Measurements from ENCODE around the gene WNT8A. TPM values are rescaled to one million over a fixed set of nuclear protein-coding genes. Genes with fewer than 3 reads are reported as not detected.
"Not testable (repeated sequence)": the region's sequence is repeated elsewhere in the genome, so short reads cannot be mapped to it uniquely, and the experiment has no call there.

WNT8A gene
- total RNA-seq, 2 experiments from 2014 or later: not detected

DNA sequence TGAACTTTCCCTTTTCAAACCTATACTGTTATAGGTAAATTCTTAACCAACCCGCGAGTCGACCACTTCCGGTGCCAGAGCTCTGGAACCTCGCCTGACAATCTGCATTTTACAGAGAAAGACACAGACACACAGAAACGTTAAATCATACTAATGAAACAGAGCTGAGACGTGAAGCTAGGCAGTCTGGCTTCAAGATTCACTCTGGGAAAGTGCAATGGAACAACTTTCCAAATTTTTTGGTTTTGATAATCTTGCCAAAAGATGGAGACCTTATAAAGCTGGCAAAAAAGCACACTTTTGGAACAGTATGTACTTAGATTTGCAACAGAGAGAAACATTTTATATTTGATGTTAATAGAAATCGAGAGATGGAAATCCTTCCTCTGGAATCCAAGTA is 15.9 kb upstream of the WNT8A start:
- Mint-ChIP-seq H3K9me3 (no peaks in the 10 kb centered on the region), H3K4me3 (no peak overlapping the region), H3K27me3 (peaks cover 3% of the 10 kb centered on the region), H3K27ac (no peak overlapping the region), H3K36me3 (ENCODE audit: low read depth) (no peaks in the 10 kb centered on the region), H3K4me1 (ENCODE audit: low read depth) (peaks cover 6% of the 10 kb centered on the region)
- TF ChIP-seq CTCF (IDR thresholded peaks at IDR 0.05): no peak
- Histone ChIP-seq H3K27ac (ENCODE audit: low read depth in 1 of 2, low read length in 2 of 2) (no peak overlapping the region), H3K4me3 (ENCODE audit: low read length) (no peak overlapping the region), H3K36me3 (ENCODE audit: insufficient read depth, low read length) (no peaks in the 10 kb centered on the region), H3K27me3 (ENCODE audit: control insufficient read depth in 1 of 2, insufficient read depth in 2 of 2, low read length in 2 of 2) (no peaks in the 10 kb centered on the region), H3K9me3 (ENCODE audit: control insufficient read depth in 1 of 2, insufficient read depth in 1 of 2, low read length in 2 of 2) (no peaks in the 10 kb centered on the region), H3K4me1 (ENCODE audit: insufficient read depth, low read length) (no peaks in the 10 kb centered on the region)
- DNase-seq: no peak
- intact Hi-C loops (cut with DNase I, micrococcal nuclease): loop anchor here (1.0 to 5.0 kb wide), 6 partner anchors 31 to 439 kb away; no protein-coding TSS in a partner anchor
- ChIA-PET POLR2A (interaction anchor here (0.8 kb wide), 1 partner anchor 65 kb away, joined by 3 read pairs; no protein-coding TSS in a partner anchor), CTCF (interaction anchor here (0.7 to 3.3 kb wide), 7 partner anchors 9 to 438 kb away, joined by 3 to 18 read pairs (median 5); no protein-coding TSS in a partner anchor)
- no peak for ATAC-seq (ENCODE audit: poor library complexity)

DNA sequence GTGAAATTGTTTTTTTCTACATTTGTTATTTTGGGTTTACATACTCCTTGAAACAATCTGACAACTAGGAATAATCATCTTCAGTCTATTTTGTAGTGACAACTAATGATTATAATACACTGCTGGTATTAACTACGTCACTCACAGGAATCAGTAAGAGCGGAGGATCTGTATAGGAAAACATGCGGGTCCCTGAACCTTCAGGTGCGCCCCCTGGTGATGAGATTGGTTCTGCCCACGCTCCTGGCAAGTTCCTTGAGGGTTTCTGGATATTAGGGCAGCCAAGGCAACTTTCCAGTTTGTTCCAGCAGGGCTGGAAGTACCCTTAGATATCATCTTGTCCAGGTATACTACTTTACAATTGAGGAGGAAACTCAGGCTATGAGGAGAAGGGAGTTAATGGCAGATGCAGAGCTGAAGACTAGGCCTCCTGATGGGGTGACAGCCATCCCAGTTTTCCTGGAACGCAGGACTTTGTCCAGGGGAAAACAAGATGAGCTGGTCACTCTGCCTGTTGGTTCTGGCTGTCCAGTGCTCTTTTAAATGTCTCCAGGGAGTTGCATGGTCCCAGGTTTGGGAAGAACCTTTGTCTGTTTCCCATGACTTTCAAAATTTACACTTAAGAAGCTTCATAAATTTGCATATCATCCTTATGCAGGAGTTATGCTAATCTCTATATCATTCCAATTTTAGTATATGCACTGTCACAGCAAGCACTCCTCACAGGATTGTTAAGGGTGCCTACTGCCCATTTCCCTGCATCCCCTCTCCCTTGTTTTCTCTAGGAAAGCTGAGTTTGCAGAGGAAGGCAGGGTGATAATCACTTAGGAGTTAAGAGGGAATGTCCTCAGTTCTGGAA is 14.9 kb upstream of the WNT8A start:
- H3K4me3 ChIP-seq (ENCODE audit: low read length): no peak overlapping the region
- TF ChIP-seq CTCF (IDR thresholded peaks at IDR 0.05): peak; percentile 83
- H3K27me3 ChIP-seq (ENCODE audit: control insufficient read depth in 1 of 2, insufficient read depth in 2 of 2, low read length in 2 of 2): no peaks in the 10 kb centered on the region
- H3K27ac ChIP-seq (ENCODE audit: low read depth in 1 of 2, low read length in 2 of 2): no peak overlapping the region
- H3K36me3 Mint-ChIP-seq (ENCODE audit: low read depth): no peaks in the 10 kb centered on the region
- H3K4me1 ChIP-seq (ENCODE audit: insufficient read depth, low read length): no peaks in the 10 kb centered on the region
- ATAC-seq (ENCODE audit: poor library complexity) (peak; percentile 72), DNase-seq (peak; percentile 51 to 83 (median 64))
- peaks cover 6% of the 10 kb centered on the region for H3K4me1 Mint-ChIP-seq (ENCODE audit: low read depth)
- POLR2A ChIA-PET: interaction anchor here (1.1 kb wide), 1 partner anchor 36 kb away, joined by 4 read pairs; the partner anchor contains the start of gene FAM13B
- H3K9me3 Mint-ChIP-seq: no peaks in the 10 kb centered on the region
- intact Hi-C loops (cut with DNase I, micrococcal nuclease): loop anchor here (1.0 to 5.0 kb wide), 6 partner anchors 32 to 440 kb away; no protein-coding TSS in a partner anchor
- peaks cover 3% of the 10 kb centered on the region for H3K27me3 Mint-ChIP-seq
- no peaks in the 10 kb centered on the region for H3K36me3 ChIP-seq (ENCODE audit: insufficient read depth, low read length)
- H3K9me3 ChIP-seq (ENCODE audit: control insufficient read depth in 1 of 2, insufficient read depth in 1 of 2, low read length in 2 of 2): no peaks in the 10 kb centered on the region
- H3K27ac Mint-ChIP-seq: no peak overlapping the region
- H3K4me3 Mint-ChIP-seq: no peak overlapping the region
- CTCF ChIA-PET: interaction anchor here (0.5 to 3.3 kb wide), 11 partner anchors 8 to 439 kb away, joined by 3 to 18 read pairs (median 4); no protein-coding TSS in a partner anchor

DNA sequence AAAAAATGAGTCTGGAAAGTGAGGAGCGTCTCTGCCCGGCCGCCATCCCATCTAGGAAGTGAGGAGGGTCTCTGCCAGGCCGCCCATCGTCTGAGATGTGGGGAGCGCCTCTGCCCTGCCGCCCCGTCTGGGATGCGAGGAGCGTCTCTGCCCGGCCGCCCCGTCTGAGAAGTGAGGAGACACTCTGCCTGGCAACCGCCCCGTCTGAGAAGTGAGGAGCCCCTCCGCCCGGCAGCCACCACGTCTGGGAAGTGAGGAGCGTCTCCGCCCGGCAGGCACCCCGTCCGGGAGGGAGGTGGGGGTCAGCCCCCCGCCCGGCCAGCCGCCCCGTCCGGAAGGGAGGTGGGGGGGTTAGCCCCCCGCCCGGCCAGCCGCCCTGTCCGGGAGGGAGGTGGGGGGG is 13.8 kb upstream of the WNT8A start:
- H3K36me3 ChIP-seq (ENCODE audit: insufficient read depth, low read length); intact Hi-C loops (cut with DNase I, micrococcal nuclease); H3K27me3 ChIP-seq (ENCODE audit: control insufficient read depth in 1 of 2, insufficient read depth in 2 of 2, low read length in 2 of 2); H3K4me3 ChIP-seq (ENCODE audit: low read length); H3K4me3 Mint-ChIP-seq; H3K9me3 Mint-ChIP-seq; ATAC-seq (ENCODE audit: poor library complexity); DNase-seq; H3K4me1 ChIP-seq (ENCODE audit: insufficient read depth, low read length); H3K4me1 Mint-ChIP-seq (ENCODE audit: low read depth); H3K27me3 Mint-ChIP-seq; H3K9me3 ChIP-seq (ENCODE audit: control insufficient read depth in 1 of 2, insufficient read depth in 1 of 2, low read length in 2 of 2); H3K27ac ChIP-seq (ENCODE audit: low read depth in 1 of 2, low read length in 2 of 2); POLR2A ChIA-PET; H3K36me3 Mint-ChIP-seq (ENCODE audit: low read depth); H3K27ac Mint-ChIP-seq: not testable (repeated sequence)
- CTCF ChIA-PET: interaction anchor here (1.2 to 3.3 kb wide), 4 partner anchors 11 to 440 kb away, joined by 3 to 18 read pairs (median 10); no protein-coding TSS in a partner anchor

All from CD4-positive, alpha-beta T cell (primary cell).